Upper lobe of left lung (tissue), 6 donors: ENCODE data around the gene NFATC2IP. TPM values are rescaled to one million over a fixed set of nuclear protein-coding genes. Genes with fewer than 3 reads are reported as not detected.

ENCODE experiments used
- ATAC-seq, 2 donors: fragments of 200-7000 bp; cut with Tn5 transposase; one replicate each; pipeline ENCODE4 v1.9.1; 2022; ENCODE audit warnings: mild to moderate bottlenecking in 2 of 2, moderate library complexity in 2 of 2; ENCODE audit not compliant: low FRiP score in 2 of 2
- DNase-seq, 2 donors: peaks; one replicate each; pipeline ENCODE4 v3.0.0-alpha.2; 2019 to 2020
- H3K27ac ChIP-seq, 4 donors: fragments of 200-600 bp; sonication (generic); one replicate each; pipeline ENCODE4 v1.5.1; 2016 to 2019
- H3K27me3 ChIP-seq, 4 donors: fragments of 200-600 bp; sonication (generic); one replicate each; pipeline ENCODE4 v1.5.1; 2017 to 2019
- H3K36me3 ChIP-seq, 4 donors: fragments of 200-600 bp; sonication (generic); one replicate each; pipeline ENCODE4 v1.5.1; 2016 to 2019
- H3K4me1 ChIP-seq, 4 donors: fragments of 200-600 bp; sonication (generic); one replicate each; pipeline ENCODE4 v1.5.1; 2018 to 2019
- H3K4me3 ChIP-seq, 4 donors: fragments of 200-600 bp; sonication (generic); one replicate each; pipeline ENCODE4 v1.5.1; 2017 to 2019; ENCODE audit warnings: mild to moderate bottlenecking in 2 of 4, moderate library complexity in 1 of 4
- H3K9me3 ChIP-seq, 4 donors: fragments of 200-600 bp; sonication (generic); one replicate each; pipeline ENCODE4 v1.5.1; 2018 to 2019
- CTCF ChIP-seq, 6 experiments: fragments of 450-650 bp in 4 of 6; fragments of 200-600 bp in 2 of 6; sonication (generic) in 2 of 6; IDR thresholded peaks; one replicate each; pipeline ENCODE4 v1.5.1; 2016 to 2019; ENCODE audit warnings: antibody characterized with exemption in 6 of 6
- EP300 ChIP-seq, 4 donors: sonication (generic); formaldehyde crosslinking; IDR thresholded peaks; one replicate each; pipeline ENCODE4 v1.5.1; 2017; ENCODE audit warnings: antibody characterized with exemption in 4 of 4, control low read depth in 2 of 4
- POLR2A ChIP-seq, 4 donors: fragments of 450-650 bp; IDR thresholded peaks; one replicate each; pipeline ENCODE4 v1.5.1; 2016 to 2017; ENCODE audit warnings: antibody characterized with exemption in 4 of 4, mild to moderate bottlenecking in 2 of 4
- POLR2AphosphoS5 ChIP-seq, 2 donors: sonication (generic); formaldehyde crosslinking; IDR thresholded peaks; one replicate each; pipeline ENCODE4 v1.5.1; 2017; ENCODE audit warnings: antibody characterized with exemption in 2 of 2
- WGBS, 2 donors: methylation state at CpG; one replicate each; pipeline ENCODE4 v1.1.5; 2017 to 2018; 5-methylcytosine and 5-hydroxymethylcytosine counted together
- total RNA-seq, 6 donors: library from RNA; depleted of rRNA in 4 of 6; stranded (reverse); fragments of >200 nt in 4 of 6; gene quantifications; one replicate each; pipeline versions ENCODE4 v1.1.0 to v1.2.1, GENCODE V29; 2016 to 2021
- donor health status: DM: no; HTN: no; CAD: no; lungs with moderate emphysema.
- donor health status: DM: no; HTN: yes; CAD: no; lungs with severe emphysema.

NFATC2IP gene
- total RNA-seq, 6 donors from 2014 or later = 24.6 to 62.9 (median 34.9) TPM

- no peaks in the 10 kb centered on the region for H3K27me3 ChIP-seq
- peaks cover 0 to 80% (median 55%) of the 10 kb centered on the region in 4 donors for H3K36me3 ChIP-seq
- H3K27ac ChIP-seq = no peak overlapping the region
- no peak for TF ChIP-seq CTCF (IDR thresholded peaks at IDR 0.05)
- no peak for TF ChIP-seq POLR2AphosphoS5 (IDR thresholded peaks at IDR 0.05)
- no peak for TF ChIP-seq EP300 (IDR thresholded peaks at IDR 0.05)
- no peak for TF ChIP-seq POLR2A (IDR thresholded peaks at IDR 0.05)
- WGBS, 2 donors = 90 to 92% methylated on average over 17 of the region's 19 CpGs
- peak in 1 of 2 donors; percentile 52 for DNase-seq
- H3K9me3 ChIP-seq = no peaks in the 10 kb centered on the region
- peak in 1 of 2 donors; percentile 16 for ATAC-seq
- H3K4me3 ChIP-seq = no peak overlapping the region
- no peaks in the 10 kb centered on the region for H3K4me1 ChIP-seq
Observed at GRCh38 chr16:28910086-28911031, 40.4 kb upstream of the NFATC2IP start.

- Histone ChIP-seq H3K9me3 (no peaks in the 10 kb centered on the region), H3K4me1 (no peaks in the 10 kb centered on the region), H3K27ac (no peak overlapping the region), H3K4me3 (no peak overlapping the region), H3K27me3 (no peaks in the 10 kb centered on the region), H3K36me3 (peaks cover 3 to 75% (median 55%) of the 10 kb centered on the region in 4 donors)
- TF ChIP-seq POLR2AphosphoS5 (IDR thresholded peaks at IDR 0.05) (no peak), CTCF (IDR thresholded peaks at IDR 0.05) (no peak), POLR2A (IDR thresholded peaks at IDR 0.05) (no peak), EP300 (IDR thresholded peaks at IDR 0.05) (no peak)
- DNase-seq (no peak), ATAC-seq (no peak)
- WGBS, 2 donors = 92 to 93% methylated on average over 12 of the region's 12 CpGs
Observed at GRCh38 chr16:28912558-28912957, 38.2 kb upstream of the NFATC2IP start.

GRCh38 chr16:28913946-28914724, 36.6 kb upstream of the NFATC2IP start:
- Histone ChIP-seq H3K4me1 (no peaks in the 10 kb centered on the region), H3K9me3 (no peaks in the 10 kb centered on the region), H3K27ac (no peak overlapping the region), H3K27me3 (no peaks in the 10 kb centered on the region), H3K4me3 (no peak overlapping the region), H3K36me3 (peaks cover 3 to 74% (median 60%) of the 10 kb centered on the region in 4 donors)
- ATAC-seq (peak in 1 of 2 donors; percentile 26), DNase-seq (peak in 1 of 2 donors; percentile 67)
- 95 to 98% methylated on average over 5 to 29 of the region's 29 CpGs for WGBS, 2 donors
- TF ChIP-seq POLR2A (IDR thresholded peaks at IDR 0.05) (no peak), EP300 (IDR thresholded peaks at IDR 0.05) (no peak)

GRCh38 chr16:28915181-28915580, 35.6 kb upstream of the NFATC2IP start:
- H3K27ac ChIP-seq = no peak overlapping the region
- ATAC-seq (no peak), DNase-seq (no peak)
- TF ChIP-seq POLR2AphosphoS5 (IDR thresholded peaks at IDR 0.05) (no peak), POLR2A (IDR thresholded peaks at IDR 0.05) (no peak), CTCF (IDR thresholded peaks at IDR 0.05) (no peak), EP300 (IDR thresholded peaks at IDR 0.05) (no peak)
- no peak overlapping the region for H3K4me3 ChIP-seq
- no peaks in the 10 kb centered on the region for H3K27me3 ChIP-seq
- H3K9me3 ChIP-seq = no peaks in the 10 kb centered on the region
- no peaks in the 10 kb centered on the region for H3K4me1 ChIP-seq
- peaks cover 3 to 79% (median 64%) of the 10 kb centered on the region in 4 donors for H3K36me3 ChIP-seq

- Histone ChIP-seq H3K27ac (no peak overlapping the region), H3K4me1 (no peaks in the 10 kb centered on the region), H3K36me3 (peaks cover 3 to 68% (median 53%) of the 10 kb centered on the region in 4 donors), H3K9me3 (no peaks in the 10 kb centered on the region), H3K27me3 (no peaks in the 10 kb centered on the region), H3K4me3 (no peak overlapping the region)
- ATAC-seq = no peak
- DNase-seq = no peak
- TF ChIP-seq POLR2A (IDR thresholded peaks at IDR 0.05) = no peak
- no peak for TF ChIP-seq EP300 (IDR thresholded peaks at IDR 0.05)
- TF ChIP-seq CTCF (IDR thresholded peaks at IDR 0.05) = no peak
- no peak for TF ChIP-seq POLR2AphosphoS5 (IDR thresholded peaks at IDR 0.05)
- WGBS, 2 donors = 84 to 86% methylated on average over 7 of the region's 7 CpGs
Observed at GRCh38 chr16:28917095-28917494, 33.6 kb upstream of the NFATC2IP start.
